H1 (cell line): ENCODE results near the gene SPTBN5. TPM values are rescaled to one million over a fixed set of nuclear protein-coding genes. Genes with fewer than 3 reads are reported as not detected.

Experiments used
- KDM4A ChIP-seq: IDR thresholded peaks from one replicate; pipeline ENCODE4 v1.7.1; 2012; ENCODE audit warnings: low read depth, mild to moderate bottlenecking, moderate library complexity, low read length, inconsistent platforms; ENCODE audit not compliant: severe bottlenecking
- polyA plus RNA-seq, 7 experiments: library from polyadenylated mRNA; depleted of rRNA in 3 of 7; stranded (reverse) in 5 of 7; unstranded in 2 of 7; fragments of >200 nt in 5 of 7; fragments of 200-250 nt in 2 of 7; gene quantifications; 1 replicate in 5 of 7; 2 replicates in 1 of 7; 4 replicates in 1 of 7; pipeline versions ENCODE4 v1.2.1 to v1.2.3, GENCODE V29; 2011 to 2013; ENCODE audit warnings: missing spikeins in 2 of 7, mixed read lengths in 2 of 7
- total RNA-seq: library from RNA; stranded (reverse); fragmentation: NEBNext Ultra II Directional; extraction: Animal tissue kit (Norgen Biotek cat#: 25700); gene quantifications from 2 replicates; pipeline ENCODE4 v1.2.1, GENCODE V29; 2021

Gene SPTBN5
- total and polyA plus RNA-seq, 2 of the 8 experiments (the other 6 are each of a cell fraction or from before 2014, with no cell fraction given), result 0.32 to 0.84 TPM

GRCh38 chr15:41812820-41813375 is 81.0 kb downstream of the SPTBN5 start (continued):
- TF ChIP-seq KDM4A, result no peak
- TF ChIP-seq, all 59 proteins: peak for 0
